OCI-LY7 (cell line): ENCODE measurements around the gene SUFU. TPM values are rescaled to one million over a fixed set of nuclear protein-coding genes. Genes with fewer than 3 reads are reported as not detected.

ENCODE experiments used
- BruUV-seq: library from RNA; stranded (reverse); fragments of 400-500 nt; replicated peaks from 2 replicates; lab custom pipeline; 2021; lab: Mats Ljungman, UMichigan
- CTCF ChIA-PET: fragments of 300-600 bp; sonication (Branson Sonifier 250); formaldehyde crosslinking; loops from one replicate; lab custom pipeline; 2022; ENCODE audit warnings: antibody characterized with exemption; ENCODE audit not compliant: unreplicated experiment; lab: Charles Lee
- POLR2A ChIA-PET: fragments of 300-600 bp; sonication (Branson Sonifier 250); formaldehyde crosslinking; loops from one replicate; lab custom pipeline; 2022; ENCODE audit warnings: antibody characterized with exemption; lab: Charles Lee
- DNase-seq: peaks from one replicate; pipeline ENCODE4 v3.0.0-alpha.2; 2015; ENCODE audit warnings: low spot score
- H2AFZ ChIP-seq: fragments of 200-600 bp; sonication (generic), shearing (Covaris generic); 2 replicates; pipeline ENCODE4 v1.6.1; 2014; ENCODE audit warnings: mild to moderate bottlenecking, antibody characterized with exemption, low read length, moderate library complexity
- H3K27ac ChIP-seq: fragments of 200-600 bp; sonication (generic); 2 replicates; pipeline ENCODE4 v1.5.1; 2014; ENCODE audit warnings: mixed run types, low read depth, mild to moderate bottlenecking, moderate library complexity, low read length, inconsistent platforms; ENCODE audit not compliant: poor library complexity, severe bottlenecking
- H3K36me3 ChIP-seq: fragments of 200-600 bp; sonication (generic); 2 replicates; pipeline ENCODE4 v1.6.1; 2014; ENCODE audit warnings: mild to moderate bottlenecking, antibody characterized with exemption, low read length, moderate library complexity, mixed read lengths; ENCODE audit not compliant: insufficient read depth
- H3K4me1 ChIP-seq: fragments of 200-600 bp; sonication (generic); 2 replicates; pipeline ENCODE4 v1.5.1; 2014; ENCODE audit warnings: mild to moderate bottlenecking, low read length; ENCODE audit not compliant: insufficient read depth, poor library complexity, severe bottlenecking
- H3K4me2 ChIP-seq: fragments of 200-600 bp; sonication (generic); 2 replicates; pipeline ENCODE4 v1.6.1; 2014; ENCODE audit warnings: mild to moderate bottlenecking, low read length
- H3K4me3 ChIP-seq: fragments of 200-600 bp; sonication (generic); 2 replicates; pipeline ENCODE4 v1.5.1; 2014; ENCODE audit warnings: mild to moderate bottlenecking, low read depth, low read length; ENCODE audit not compliant: poor library complexity, severe bottlenecking
- H3K79me2 ChIP-seq: fragments of 200-600 bp; sonication (generic); 2 replicates; pipeline ENCODE4 v1.6.1; 2016; ENCODE audit warnings: low read depth, mild to moderate bottlenecking, low read length, moderate library complexity, mixed read lengths; ENCODE audit not compliant: insufficient read depth
- H3K9me2 ChIP-seq: fragments of 200-600 bp; sonication (generic); 2 replicates; pipeline ENCODE4 v1.6.1; 2016; ENCODE audit warnings: mild to moderate bottlenecking, low read length, mixed read lengths; ENCODE audit not compliant: insufficient read depth
- H3K9me3 ChIP-seq: fragments of 200-600 bp; sonication (generic); 2 replicates; pipeline ENCODE4 v1.6.1; 2014; ENCODE audit warnings: mild to moderate bottlenecking, mixed run types, low read length, mixed read lengths
- H4K20me1 ChIP-seq: fragments of 200-600 bp; sonication (generic); 2 replicates; pipeline ENCODE4 v1.6.1; 2014; ENCODE audit warnings: mild to moderate bottlenecking, antibody characterized with exemption, low read length, moderate library complexity, mixed read lengths; ENCODE audit not compliant: insufficient read depth
- EZH2phosphoT487 ChIP-seq: fragments of 200-600 bp; sonication (generic); IDR thresholded peaks from 2 replicates; pipeline ENCODE4 v1.6.1; 2018; ENCODE audit warnings: low read depth, borderline replicate concordance, mild to moderate bottlenecking, mixed run types, antibody characterized with exemption, low read length, moderate library complexity, mixed read lengths
- intact Hi-C: fragments of 100-400 bp; cut with micrococcal nuclease; formaldehyde crosslinking; loops from one replicate; pipeline ENCODE4 v1.10.0; 2022; ENCODE audit not compliant: unreplicated experiment
- total RNA-seq, 2 experiments: library from RNA; depleted of rRNA in 1 of 2; stranded (reverse); fragments of >200 nt in 1 of 2; shearing (Covaris generic) in 1 of 2; gene quantifications; 2 replicates each; pipeline ENCODE4 v1.2.3, GENCODE V29; 2014 to 2022
- TF ChIP-seq, protein P1 (sequence below): fragments of 200-600 bp; sonication (generic); conservative IDR thresholded peaks from 2 replicates; pipeline ENCODE4 v1.5.1; 2014; ENCODE audit warnings: mild to moderate bottlenecking, antibody characterized with exemption, low read length, moderate library complexity, mixed read lengths

SUFU gene
- total RNA-seq, 2 experiments from 2014 or later: 4.9 to 10.0 TPM

- no peaks in the 10 kb centered on the region for H4K20me1 ChIP-seq
- H3K4me3 ChIP-seq: no peak overlapping the region
- H3K9me3 ChIP-seq: no peaks in the 10 kb centered on the region
- H3K27ac ChIP-seq: no peak overlapping the region
- POLR2A ChIA-PET: no interaction called here
- H2AFZ ChIP-seq: no peak overlapping the region
- TF ChIP-seq EZH2phosphoT487: no peak
- TF ChIP-seq, protein P1, sequence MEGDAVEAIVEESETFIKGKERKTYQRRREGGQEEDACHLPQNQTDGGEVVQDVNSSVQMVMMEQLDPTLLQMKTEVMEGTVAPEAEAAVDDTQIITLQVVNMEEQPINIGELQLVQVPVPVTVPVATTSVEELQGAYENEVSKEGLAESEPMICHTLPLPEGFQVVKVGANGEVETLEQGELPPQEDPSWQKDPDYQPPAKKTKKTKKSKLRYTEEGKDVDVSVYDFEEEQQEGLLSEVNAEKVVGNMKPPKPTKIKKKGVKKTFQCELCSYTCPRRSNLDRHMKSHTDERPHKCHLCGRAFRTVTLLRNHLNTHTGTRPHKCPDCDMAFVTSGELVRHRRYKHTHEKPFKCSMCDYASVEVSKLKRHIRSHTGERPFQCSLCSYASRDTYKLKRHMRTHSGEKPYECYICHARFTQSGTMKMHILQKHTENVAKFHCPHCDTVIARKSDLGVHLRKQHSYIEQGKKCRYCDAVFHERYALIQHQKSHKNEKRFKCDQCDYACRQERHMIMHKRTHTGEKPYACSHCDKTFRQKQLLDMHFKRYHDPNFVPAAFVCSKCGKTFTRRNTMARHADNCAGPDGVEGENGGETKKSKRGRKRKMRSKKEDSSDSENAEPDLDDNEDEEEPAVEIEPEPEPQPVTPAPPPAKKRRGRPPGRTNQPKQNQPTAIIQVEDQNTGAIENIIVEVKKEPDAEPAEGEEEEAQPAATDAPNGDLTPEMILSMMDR: no peak
- no TSS peak for BruUV-seq
- intact Hi-C loops: no loop called here
- CTCF ChIA-PET: interaction anchor here (0.6 to 1.0 kb wide), 2 partner anchors 49 to 352 kb away, joined by 3 to 5 read pairs; no protein-coding TSS in a partner anchor
- no peaks in the 10 kb centered on the region for H3K36me3 ChIP-seq
- no peaks in the 10 kb centered on the region for H3K9me2 ChIP-seq
- no peaks in the 10 kb centered on the region for H3K79me2 ChIP-seq
- DNase-seq: no peak
- no peaks in the 10 kb centered on the region for H3K4me1 ChIP-seq
- no peak overlapping the region for H3K4me2 ChIP-seq
Observed at GRCh38 chr10:102595897-102596296, 92.1 kb downstream of the SUFU start.

- POLR2A ChIA-PET: no interaction called here
- Histone ChIP-seq H3K79me2 (no peaks in the 10 kb centered on the region), H2AFZ (no peak overlapping the region), H3K9me3 (no peaks in the 10 kb centered on the region), H3K4me3 (no peak overlapping the region), H3K36me3 (no peaks in the 10 kb centered on the region), H4K20me1 (no peaks in the 10 kb centered on the region), H3K27ac (no peak overlapping the region), H3K4me2 (no peak overlapping the region), H3K4me1 (no peaks in the 10 kb centered on the region), H3K9me2 (no peaks in the 10 kb centered on the region)
- TF ChIP-seq, protein P1: peak; percentile 90
- no peak for TF ChIP-seq EZH2phosphoT487
- peak; percentile 64 for DNase-seq
- BruUV-seq: no TSS peak
- intact Hi-C loops: no loop called here
- CTCF ChIA-PET: interaction anchor here (1.0 kb wide), 1 partner anchor 48 kb away, joined by 5 read pairs; no protein-coding TSS in a partner anchor
Observed at GRCh38 chr10:102596506-102596971, 92.8 kb downstream of the SUFU start.

- Histone ChIP-seq H3K79me2 (no peaks in the 10 kb centered on the region), H3K27ac (no peak overlapping the region), H2AFZ (no peak overlapping the region), H3K9me2 (no peaks in the 10 kb centered on the region), H3K9me3 (no peaks in the 10 kb centered on the region), H3K4me2 (no peak overlapping the region), H3K36me3 (no peaks in the 10 kb centered on the region), H4K20me1 (no peaks in the 10 kb centered on the region), H3K4me1 (no peaks in the 10 kb centered on the region), H3K4me3 (no peak overlapping the region)
- no peak for TF ChIP-seq EZH2phosphoT487
- no peak for DNase-seq
- intact Hi-C loops: no loop called here
- ChIA-PET POLR2A (no interaction called here), CTCF (interaction anchor here (1.0 kb wide), 1 partner anchor 47 kb away, joined by 5 read pairs; no protein-coding TSS in a partner anchor)
- no TSS peak for BruUV-seq
Observed at GRCh38 chr10:102597131-102597991, 93.6 kb downstream of the SUFU start.
